Measurements from ENCODE around the gene EPN1. TPM values are rescaled to one million over a fixed set of nuclear protein-coding genes. Genes with fewer than 3 reads are reported as not detected.
A peak's percentile ranks its signal among the peaks of the same experiment; 100 is the strongest.

The EPN1 gene
- total and polyA plus RNA-seq, 2 of the 13 experiments (the other 11 are each of a cell fraction or from before 2014, with no cell fraction given), result 28.9 to 31.7 TPM

- 25% methylated on average over 5 of the region's 87 CpGs for WGBS (ENCODE audit: low lambda C conversion rate)
- 0 out of 2 replicates have a peak, but pooled peaks have one; percentile 39 for TF ChIP-seq ZNF589 (CRISPR knock-in tag; conservative IDR thresholded peaks at IDR 0.05)
- TF ChIP-seq ZNF557 (CRISPR knock-in tag; IDR thresholded peaks at IDR 0.05), result no peak
- TF ChIP-seq SP1 (IDR thresholded peaks at IDR 0.05), result no peak
- TF ChIP-seq SP1 (CRISPR knock-in tag; IDR thresholded peaks at IDR 0.05), result peak; percentile 53; the same call in 1 of the 2 replicates
- no peak for TF ChIP-seq HNF1A (IDR thresholded peaks at IDR 0.05; ENCODE audit: low read depth)
- peak; percentile 61; the same call in 1 of the 2 replicates for TF ChIP-seq HNF1A (CRISPR knock-in tag; IDR thresholded peaks at IDR 0.05; ENCODE audit: borderline replicate concordance)
- no peak for TF ChIP-seq ZNF3 (CRISPR knock-in tag; IDR thresholded peaks at IDR 0.05)
- 0 out of 2 replicates have a peak, but pooled peaks have one; percentile 23 for TF ChIP-seq ZXDC (CRISPR knock-in tag; IDR thresholded peaks at IDR 0.05)
- 0 out of 2 replicates have a peak, but pooled peaks have one; percentile 34 for TF ChIP-seq HIC2 (CRISPR knock-in tag; IDR thresholded peaks at IDR 0.05; ENCODE audit: low read depth)
- TF ChIP-seq UBTF (CRISPR knock-in tag; IDR thresholded peaks at IDR 0.05), result peak; percentile 19; the same call in 1 of the 2 replicates
- TF ChIP-seq ZNF17 (CRISPR knock-in tag; IDR thresholded peaks at IDR 0.05), result no peak
- no peak; the same call in 1 of the 2 replicates for TF ChIP-seq YEATS4 (CRISPR knock-in tag; IDR thresholded peaks at IDR 0.05; ENCODE audit: borderline replicate concordance)
Observed at GRCh38 chr19:55647732-55648584, 27.1 kb upstream of the EPN1 start, which contains the start of gene CCDC106. TSS of gene CCDC106 (plus strand) at chr19:55648212. CDS start at chr19:55649047, 835 bp downstream.

More at GRCh38 chr19:55647732-55648584, 27.1 kb upstream of the EPN1 start, which contains the start of gene CCDC106:
- Histone ChIP-seq H3K36me3 (replicated peaks in 1 of 2; ENCODE audit: control insufficient read depth in 1 of 2, insufficient read depth in 2 of 2, low read length in 2 of 2) (peaks cover 0 to 10% of the 10 kb centered on the region in 2 experiments; a peak in 2 of 5 replicates), H3K4me1 (ENCODE audit: insufficient read depth, low read length) (peaks cover 47% of the 10 kb centered on the region), H3K9me3 (ENCODE audit: low read length) (no peaks in the 10 kb centered on the region), H3K9ac (ENCODE audit: insufficient read depth, low read depth, low read length) (peak within 1 kb of the TSS; percentile 86), H3K4me3 (replicated peaks in 1 of 3; ENCODE audit: insufficient read depth in 1 of 3, low read depth in 2 of 3, low read length in 3 of 3) (peak within 1 kb of the TSS; percentile 78 to 96 (median 96)), H4K20me1 (ENCODE audit: insufficient read depth, low read length) (no peaks in the 10 kb centered on the region), H3K79me2 (ENCODE audit: insufficient read depth, low read length) (peaks cover 28% of the 10 kb centered on the region), H2AFZ (ENCODE audit: low read length) (no peak within 1 kb of the TSS), H3K4me2 (ENCODE audit: low read depth, low read length) (peak within 1 kb of the TSS; percentile 82), H3K27me3 (ENCODE audit: control insufficient read depth in 1 of 2, insufficient read depth in 2 of 2, low read length in 2 of 2) (no peaks in the 10 kb centered on the region; a peak in 1 of 5 replicates), H3K27ac (ENCODE audit: extremely low read length, insufficient read depth, low read length) (peak within 1 kb of the TSS; percentile 76)
- CTCF ChIA-PET (ENCODE audit: low intra/inter-chr PET ratio, low total read pairs), result no interaction called here
- intact Hi-C loops (cut with micrococcal nuclease; ENCODE audit: unreplicated experiment), result no loop called here
- BruUV-seq (replicated peaks), result no TSS peak
- POLR2A ChIA-PET, result interaction anchor here (0.7 to 1.1 kb wide), 5 partner anchors 9 to 186 kb away, joined by 3 to 5 read pairs (median 4); partner anchors contain the start of gene ZNF628
- in situ Hi-C loops (cut with HindIII; ENCODE audit: extremely low pct_ligation_motif_present, low pct_unique_long_range_greater_than_20kb), result no loop called here
- peak; percentile 55 for DNase-seq (ENCODE audit: low spot score)
- FAIRE-seq, result peak; percentile 18
- peak; percentile 52 for ATAC-seq
